Ishikawa (cell line): Measurements from ENCODE around the gene HBS1L.

Experiments
- EP300 ChIP-seq: IDR thresholded peaks from 2 replicates; pipeline ENCODE4 v1.6.1; 2012; ENCODE audit warnings: borderline replicate concordance
- RAD21 ChIP-seq: IDR thresholded peaks from 2 replicates; pipeline ENCODE4 v1.6.1; 2012; ENCODE audit warnings: low read depth
- TAF1 ChIP-seq: IDR thresholded peaks from 2 replicates; pipeline ENCODE4 v1.6.1; 2012; ENCODE audit warnings: low read depth, mild to moderate bottlenecking
- TCF12 ChIP-seq: IDR thresholded peaks from 2 replicates; pipeline ENCODE4 v1.6.1; 2012; ENCODE audit warnings: low read depth
- TF ChIP-seq, protein P1 (sequence below): IDR thresholded peaks from 2 replicates; pipeline ENCODE4 v1.6.1; 2012

DNA sequence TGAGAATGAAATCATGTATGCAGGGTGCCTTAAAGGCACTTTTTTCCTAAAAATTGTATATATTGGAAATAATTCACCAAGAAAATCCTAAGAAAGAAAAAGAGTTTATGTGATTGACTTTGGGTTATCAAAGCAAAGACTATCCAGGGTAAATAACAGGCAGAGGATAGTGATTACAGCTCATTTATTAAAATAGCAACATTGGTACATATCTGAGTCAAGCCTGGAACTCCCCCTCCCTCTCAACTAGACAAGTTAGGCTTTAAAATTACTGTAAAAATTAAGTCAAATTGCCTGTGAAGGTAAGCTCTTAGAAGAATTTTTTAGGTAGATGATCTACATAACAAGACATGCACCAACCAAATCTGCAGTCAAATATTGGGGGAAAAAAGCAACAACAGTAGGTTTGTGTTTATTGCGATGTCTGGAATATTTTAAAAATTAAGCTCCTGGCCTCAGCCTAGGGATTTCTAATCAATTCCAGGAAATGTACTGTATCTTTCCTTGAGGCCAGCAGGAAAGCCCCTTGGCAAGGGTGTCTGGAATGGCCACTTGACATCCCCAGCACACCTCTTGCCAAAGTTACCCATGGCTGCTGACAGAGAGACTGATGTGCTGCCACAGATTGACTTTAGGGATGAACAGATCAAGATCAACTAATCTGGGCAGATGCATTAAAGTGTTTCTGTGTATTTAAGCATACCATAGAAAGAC is 31.2 kb upstream of the HBS1L start:
- TF ChIP-seq TAF1 = no peak
- TF ChIP-seq, protein P1, sequence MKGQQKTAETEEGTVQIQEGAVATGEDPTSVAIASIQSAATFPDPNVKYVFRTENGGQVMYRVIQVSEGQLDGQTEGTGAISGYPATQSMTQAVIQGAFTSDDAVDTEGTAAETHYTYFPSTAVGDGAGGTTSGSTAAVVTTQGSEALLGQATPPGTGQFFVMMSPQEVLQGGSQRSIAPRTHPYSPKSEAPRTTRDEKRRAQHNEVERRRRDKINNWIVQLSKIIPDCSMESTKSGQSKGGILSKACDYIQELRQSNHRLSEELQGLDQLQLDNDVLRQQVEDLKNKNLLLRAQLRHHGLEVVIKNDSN = no peak
- no peak for TF ChIP-seq RAD21
- TF ChIP-seq EP300 = no peak
- TF ChIP-seq TCF12 = no peak
